ENCODE results near the gene TXNRD2. TPM values are rescaled to one million over a fixed set of nuclear protein-coding genes. Genes with fewer than 3 reads are reported as not detected.

The TXNRD2 gene
- total and polyA plus RNA-seq, 2 of the 4 experiments (the other 2 are of a cell fraction): 15.6 to 25.7 TPM

- H3K36me3 ChIP-seq (ENCODE audit: control insufficient read depth, insufficient read depth, low read length): peaks cover 11% of the 10 kb centered on the region
- TF ChIP-seq ELK1 (IDR thresholded peaks at IDR 0.05; ENCODE audit: borderline replicate concordance, low read depth, low read length) (no peak), CTCF (conservative IDR thresholded peaks at IDR 0.05; ENCODE audit: low read depth, low read length) (no peak), MAZ (IDR thresholded peaks at IDR 0.05; ENCODE audit: borderline replicate concordance, low read depth, low read length) (no peak), POLR2A (IDR thresholded peaks at IDR 0.05; ENCODE audit: low read depth, low read length) (no peak), BHLHE40 (IDR thresholded peaks at IDR 0.05; ENCODE audit: low read depth, low read length) (no peak), USF2 (IDR thresholded peaks at IDR 0.05; ENCODE audit: low read depth, low read length) (no peak)
Measured at GRCh38 chr22:19957445-19957844, 15.8 kb upstream of the TXNRD2 start.

More at GRCh38 chr22:19957445-19957844, 15.8 kb upstream of the TXNRD2 start:
- H3K27me3 ChIP-seq (ENCODE audit: control insufficient read depth, insufficient read depth, low read length): no peaks in the 10 kb centered on the region
- H3K79me1 ChIP-seq (ENCODE audit: low read depth in 1 of 2, low read length in 2 of 2): peaks cover 34 to 84% of the 10 kb centered on the region in 2 experiments
- H3K14ac ChIP-seq (replicated peaks; ENCODE audit: low read depth, low read length): no peak overlapping the region
- H3K27ac ChIP-seq (ENCODE audit: insufficient read depth, low read length): no peak overlapping the region
- H3K9me3 ChIP-seq (ENCODE audit: control insufficient read depth, insufficient read depth, low read length): no peaks in the 10 kb centered on the region
- dilution Hi-C loops (cut with HindIII; ENCODE audit: low sequenced_read_pairs, unreplicated experiment): no loop called here
- ATAC-seq (ENCODE audit: low read depth): no peak
- in situ Hi-C loops (cut with MboI; ENCODE audit: low sequenced_read_pairs): no loop called here
- H2BK15ac ChIP-seq (ENCODE audit: low read depth, low read length): no peak overlapping the region
- H4K20me1 ChIP-seq (ENCODE audit: insufficient read depth, low read length): peaks cover 63% of the 10 kb centered on the region
- no peak overlapping the region for H2AFZ ChIP-seq (replicated peaks; ENCODE audit: low read length, poor library complexity)
- no peak overlapping the region for H2BK5ac ChIP-seq (ENCODE audit: low read depth, low read length, poor library complexity, severe bottlenecking)
- H3K4me3 ChIP-seq (ENCODE audit: insufficient read depth, low read depth, low read length): no peak overlapping the region
- H3K23ac ChIP-seq (ENCODE audit: low read depth, low read length): no peak overlapping the region
- H3K4me2 ChIP-seq (ENCODE audit: low read depth, low read length): no peak overlapping the region
- no peak overlapping the region for H3K18ac ChIP-seq (ENCODE audit: low read depth, low read length)
- H3K56ac ChIP-seq (ENCODE audit: extremely low read depth, insufficient read depth, low read length): no peak overlapping the region
- no peak for DNase-seq
- no peak overlapping the region for H3K9ac ChIP-seq (ENCODE audit: low read depth, low read length)
- intact Hi-C loops (cut with micrococcal nuclease): no loop called here
- H3K4me1 ChIP-seq (ENCODE audit: control insufficient read depth, insufficient read depth, low read length): peaks cover 25% of the 10 kb centered on the region
- POLR2A ChIA-PET (ENCODE audit: unreplicated experiment): no interaction called here
- H4K8ac ChIP-seq (ENCODE audit: low read depth in 2 of 2, low read length in 2 of 2): no peak overlapping the region
- no peak overlapping the region for H2BK20ac ChIP-seq (ENCODE audit: low read depth, low read length)
- H4K91ac ChIP-seq (ENCODE audit: insufficient read depth, low read depth, low read length): no peak overlapping the region
- no peak overlapping the region for H2AK5ac ChIP-seq (ENCODE audit: low read depth, low read length)
- H4K5ac ChIP-seq (ENCODE audit: low read depth, low read length): no peak overlapping the region
- WGBS, 2 experiments (ENCODE audit: extremely low coverage in 2 of 2, insufficient read length in 1 of 2): 80% methylated on average over 3 of the region's 9 CpGs; no CpG with 5 or more reads in 1 of the 2 experiments
- H2AK9ac ChIP-seq (replicated peaks; ENCODE audit: low read depth, low read length, poor library complexity): no peak overlapping the region
- no TSS peak for BruUV-seq (replicated peaks)
- H2BK120ac ChIP-seq (ENCODE audit: low read depth, low read length): no peak overlapping the region
- H3K4ac ChIP-seq (ENCODE audit: low read depth, low read length): no peak overlapping the region
- H3K9me1 ChIP-seq (ENCODE audit: insufficient read depth, low read length): peaks cover 43% of the 10 kb centered on the region
- CTCF ChIA-PET: no interaction called here

Measured in IMR-90 (cell line).